Retinal pigment epithelial cell (primary cell): ENCODE results near the gene PGM1.

Source experiments
- DNase-seq: peaks from one replicate; pipeline ENCODE4 v3.0.0-alpha.2; 2010; ENCODE audit warnings: low read depth
- H3K4me3 ChIP-seq: 2 replicates; pipeline ENCODE4 v1.5.1; 2011; ENCODE audit warnings: mild to moderate bottlenecking, low read length, control low read depth, moderate library complexity
- CTCF ChIP-seq: conservative IDR thresholded peaks from 2 replicates; pipeline ENCODE4 v1.5.1; 2011; ENCODE audit warnings: low read depth, low read length, control low read depth, inconsistent platforms

Gene PGM1

GRCh38 chr1:63663301-63663700 lies 70.1 kb downstream of the PGM1 start:
- no peak for TF ChIP-seq CTCF
- DNase-seq, result no peak
- H3K4me3 ChIP-seq, result no peak overlapping the region

GRCh38 chr1:63663873-63664272 lies 70.7 kb downstream of the PGM1 start:
- H3K4me3 ChIP-seq, result no peak overlapping the region
- no peak for TF ChIP-seq CTCF
- no peak for DNase-seq

GRCh38 chr1:63664742-63665141 lies 71.5 kb downstream of the PGM1 start:
- no peak for TF ChIP-seq CTCF
- DNase-seq, result no peak
- no peak overlapping the region for H3K4me3 ChIP-seq

- no peak overlapping the region for H3K4me3 ChIP-seq
- TF ChIP-seq CTCF, result no peak
- no peak for DNase-seq
Observed at GRCh38 chr1:63665410-63665809, 72.2 kb downstream of the PGM1 start.

GRCh38 chr1:63665824-63666223 lies 72.6 kb downstream of the PGM1 start:
- TF ChIP-seq CTCF, result no peak
- DNase-seq, result no peak
- H3K4me3 ChIP-seq, result no peak overlapping the region

GRCh38 chr1:63668298-63668697 lies 75.1 kb downstream of the PGM1 start:
- DNase-seq, result no peak
- TF ChIP-seq CTCF, result no peak

GRCh38 chr1:63669151-63669961 lies 76.1 kb downstream of the PGM1 start:
- no peak for TF ChIP-seq CTCF
- DNase-seq, result no peak
- H3K4me3 ChIP-seq, result no peak overlapping the region

More at GRCh38 chr1:63668298-63668697, 75.1 kb downstream of the PGM1 start:
- H3K4me3 ChIP-seq, result no peak overlapping the region
